Activated naive CD8-positive, alpha-beta T cell (primary cell): Measurements from ENCODE around the gene INO80E.
A peak's percentile ranks its signal among the peaks of the same experiment; 100 is the strongest.

Source experiments
- H3K27ac Mint-ChIP-seq: one replicate; pipeline ENCODE4 v1.8.0; 2021; ENCODE audit warnings: mixed read lengths
- H3K27me3 Mint-ChIP-seq: one replicate; pipeline ENCODE4 v1.8.0; 2021; ENCODE audit warnings: mixed read lengths
- H3K36me3 Mint-ChIP-seq: one replicate; pipeline ENCODE4 v1.8.0; 2021; ENCODE audit warnings: mixed read lengths
- H3K4me1 Mint-ChIP-seq: one replicate; pipeline ENCODE4 v1.8.0; 2021; ENCODE audit warnings: low read depth, mixed read lengths
- H3K4me3 Mint-ChIP-seq: one replicate; pipeline ENCODE4 v1.8.0; 2021; ENCODE audit warnings: mild to moderate bottlenecking, mixed read lengths
- H3K9me3 Mint-ChIP-seq: one replicate; pipeline ENCODE4 v1.8.0; 2021; ENCODE audit warnings: low read depth, mixed read lengths

INO80E gene

DNA sequence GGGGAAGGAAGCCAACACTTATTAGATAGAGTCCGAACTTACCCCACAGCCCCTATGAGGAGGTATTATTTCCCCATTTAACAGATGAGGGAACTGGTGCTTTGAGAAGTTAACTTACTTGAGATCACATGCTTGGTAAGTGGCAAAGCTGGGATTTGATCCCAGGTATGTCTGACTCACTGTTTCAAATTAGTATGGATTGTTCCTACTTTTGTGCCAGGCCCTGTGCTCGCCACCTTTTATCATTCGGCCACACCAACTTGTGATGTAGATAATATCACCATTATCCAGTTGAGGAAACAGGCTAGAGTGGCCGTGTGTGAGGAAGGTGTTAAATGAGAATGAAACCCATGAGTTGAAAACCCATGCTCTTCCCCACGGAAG is 11.3 kb upstream of the INO80E start:
- no peaks in the 10 kb centered on the region for H3K9me3 Mint-ChIP-seq
- H3K27me3 Mint-ChIP-seq = no peaks in the 10 kb centered on the region
- H3K4me1 Mint-ChIP-seq = peaks cover 1% of the 10 kb centered on the region
- H3K27ac Mint-ChIP-seq = no peak overlapping the region
- H3K4me3 Mint-ChIP-seq = no peak overlapping the region
- H3K36me3 Mint-ChIP-seq = peaks cover 5% of the 10 kb centered on the region

- H3K9me3 Mint-ChIP-seq = no peaks in the 10 kb centered on the region
- H3K27me3 Mint-ChIP-seq = no peaks in the 10 kb centered on the region
- H3K27ac Mint-ChIP-seq = no peak overlapping the region
- H3K36me3 Mint-ChIP-seq = peaks cover 5% of the 10 kb centered on the region
- H3K4me1 Mint-ChIP-seq = peaks cover 1% of the 10 kb centered on the region
- no peak overlapping the region for H3K4me3 Mint-ChIP-seq
Observed at GRCh38 chr16:29985271-29985811, 10.7 kb upstream of the INO80E start.

- no peak overlapping the region for H3K4me3 Mint-ChIP-seq
- no peaks in the 10 kb centered on the region for H3K27me3 Mint-ChIP-seq
- peaks cover 1% of the 10 kb centered on the region for H3K4me1 Mint-ChIP-seq
- H3K36me3 Mint-ChIP-seq = peaks cover 6% of the 10 kb centered on the region
- H3K27ac Mint-ChIP-seq = no peak overlapping the region
- H3K9me3 Mint-ChIP-seq = no peaks in the 10 kb centered on the region
Observed at GRCh38 chr16:29986231-29986630, 9.8 kb upstream of the INO80E start.

DNA sequence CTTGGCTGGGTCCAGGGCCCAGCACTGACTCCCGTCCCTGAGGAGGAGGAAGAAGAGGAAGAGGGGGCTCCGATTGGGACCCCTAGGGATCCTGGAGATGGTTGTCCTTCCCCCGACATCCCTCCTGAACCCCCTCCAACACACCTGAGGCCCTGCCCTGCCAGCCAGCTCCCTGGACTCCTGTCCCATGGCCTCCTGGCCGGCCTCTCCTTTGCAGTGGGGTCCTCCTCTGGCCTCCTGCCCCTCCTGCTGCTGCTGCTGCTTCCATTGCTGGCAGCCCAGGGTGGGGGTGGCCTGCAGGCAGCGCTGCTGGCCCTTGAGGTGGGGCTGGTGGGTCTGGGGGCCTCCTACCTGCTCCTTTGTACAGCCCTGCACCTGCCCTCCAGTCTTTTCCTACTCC is 9.1 kb upstream of the INO80E start:
- H3K27ac Mint-ChIP-seq = no peak overlapping the region
- peaks cover 6% of the 10 kb centered on the region for H3K36me3 Mint-ChIP-seq
- H3K27me3 Mint-ChIP-seq = no peaks in the 10 kb centered on the region
- H3K4me3 Mint-ChIP-seq = no peak overlapping the region
- peaks cover 1% of the 10 kb centered on the region for H3K4me1 Mint-ChIP-seq
- no peaks in the 10 kb centered on the region for H3K9me3 Mint-ChIP-seq

- Mint-ChIP-seq H3K9me3 (no peaks in the 10 kb centered on the region), H3K36me3 (peaks cover 6% of the 10 kb centered on the region), H3K4me3 (no peak overlapping the region), H3K27ac (no peak overlapping the region), H3K4me1 (peaks cover 1% of the 10 kb centered on the region), H3K27me3 (no peaks in the 10 kb centered on the region)
Observed at GRCh38 chr16:29987371-29988085, 8.5 kb upstream of the INO80E start.

GRCh38 chr16:29988346-29989075 is 7.5 kb upstream of the INO80E start:
- peaks cover 1% of the 10 kb centered on the region for H3K4me1 Mint-ChIP-seq
- no peak overlapping the region for H3K4me3 Mint-ChIP-seq
- H3K27ac Mint-ChIP-seq = no peak overlapping the region
- H3K27me3 Mint-ChIP-seq = no peaks in the 10 kb centered on the region
- peaks cover 4% of the 10 kb centered on the region for H3K36me3 Mint-ChIP-seq
- no peaks in the 10 kb centered on the region for H3K9me3 Mint-ChIP-seq

DNA sequence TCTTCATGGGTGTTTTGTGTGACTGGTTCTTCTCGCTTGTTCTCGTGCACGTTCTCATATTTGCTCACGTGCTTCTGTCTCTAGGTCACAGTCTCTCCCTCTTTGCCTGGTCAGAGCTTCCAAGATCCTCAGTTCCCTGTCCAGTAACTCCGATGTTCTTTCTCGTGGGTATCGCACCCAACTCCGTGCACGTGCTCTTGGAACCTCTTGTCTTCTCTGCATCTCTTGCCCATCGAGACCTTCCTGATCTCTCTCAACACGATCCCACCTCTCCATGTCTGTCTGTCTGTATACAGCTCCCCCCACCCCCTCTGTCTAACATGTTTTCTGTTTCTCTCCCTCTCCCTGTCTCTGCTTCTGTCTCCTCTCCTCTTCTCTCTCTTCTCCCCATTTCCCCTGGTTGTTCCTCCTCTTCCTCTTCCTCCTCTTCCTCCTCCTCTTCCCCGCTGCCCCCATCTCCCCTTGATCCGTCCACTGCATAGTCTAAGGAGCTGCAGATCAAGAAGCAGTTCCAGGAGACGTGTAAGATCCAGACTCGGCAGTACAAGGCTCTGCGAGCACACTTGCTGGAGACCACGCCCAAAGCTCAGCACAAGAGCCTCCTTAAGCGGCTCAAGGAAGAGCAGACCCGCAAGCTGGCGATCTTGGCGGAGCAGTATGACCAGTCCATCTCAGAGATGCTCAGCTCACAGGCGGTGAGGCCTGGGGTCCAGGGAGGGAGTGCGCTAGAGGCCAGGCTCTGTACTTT is 6.8 kb upstream of the INO80E start:
- peaks cover 4% of the 10 kb centered on the region for H3K4me1 Mint-ChIP-seq
- H3K27me3 Mint-ChIP-seq = no peaks in the 10 kb centered on the region
- peaks cover 3% of the 10 kb centered on the region for H3K36me3 Mint-ChIP-seq
- no peak overlapping the region for H3K4me3 Mint-ChIP-seq
- no peaks in the 10 kb centered on the region for H3K9me3 Mint-ChIP-seq
- H3K27ac Mint-ChIP-seq = no peak overlapping the region

- Mint-ChIP-seq H3K36me3 (peaks cover 3% of the 10 kb centered on the region), H3K27me3 (no peaks in the 10 kb centered on the region), H3K4me3 (no peak overlapping the region)
Observed at GRCh38 chr16:29990034-29990433, 6.0 kb upstream of the INO80E start.

DNA sequence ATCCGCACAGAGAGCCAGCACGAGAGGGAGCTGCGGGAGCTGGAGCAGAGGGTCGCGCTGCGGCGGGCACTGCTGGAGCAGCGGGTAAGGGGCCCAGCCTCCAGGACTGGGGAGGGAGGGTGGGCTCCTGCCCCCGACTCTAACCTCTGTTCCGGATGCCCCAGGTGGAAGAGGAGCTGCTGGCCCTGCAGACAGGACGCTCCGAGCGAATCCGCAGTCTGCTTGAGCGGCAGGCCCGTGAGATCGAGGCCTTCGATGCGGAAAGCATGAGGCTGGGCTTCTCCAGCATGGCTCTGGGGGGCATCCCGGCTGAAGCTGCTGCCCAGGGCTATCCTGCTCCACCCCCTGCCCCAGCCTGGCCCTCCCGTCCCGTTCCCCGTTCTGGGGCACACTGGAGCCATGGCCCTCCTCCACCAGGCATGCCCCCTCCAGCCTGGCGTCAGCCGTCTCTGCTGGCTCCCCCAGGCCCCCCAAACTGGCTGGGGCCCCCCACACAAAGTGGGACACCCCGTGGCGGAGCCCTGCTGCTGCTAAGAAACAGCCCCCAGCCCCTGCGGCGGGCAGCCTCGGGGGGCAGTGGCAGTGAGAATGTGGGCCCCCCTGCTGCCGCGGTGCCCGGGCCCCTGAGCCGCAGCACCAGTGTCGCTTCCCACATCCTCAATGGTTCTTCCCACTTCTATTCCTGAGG is 5.0 kb upstream of the INO80E start:
- Mint-ChIP-seq H3K27ac (no peak overlapping the region), H3K27me3 (no peaks in the 10 kb centered on the region), H3K36me3 (peaks cover 3% of the 10 kb centered on the region)

More at GRCh38 chr16:29990034-29990433, 6.0 kb upstream of the INO80E start:
- peaks cover 10% of the 10 kb centered on the region for H3K4me1 Mint-ChIP-seq
- no peak overlapping the region for H3K27ac Mint-ChIP-seq
- H3K9me3 Mint-ChIP-seq = no peaks in the 10 kb centered on the region

DNA sequence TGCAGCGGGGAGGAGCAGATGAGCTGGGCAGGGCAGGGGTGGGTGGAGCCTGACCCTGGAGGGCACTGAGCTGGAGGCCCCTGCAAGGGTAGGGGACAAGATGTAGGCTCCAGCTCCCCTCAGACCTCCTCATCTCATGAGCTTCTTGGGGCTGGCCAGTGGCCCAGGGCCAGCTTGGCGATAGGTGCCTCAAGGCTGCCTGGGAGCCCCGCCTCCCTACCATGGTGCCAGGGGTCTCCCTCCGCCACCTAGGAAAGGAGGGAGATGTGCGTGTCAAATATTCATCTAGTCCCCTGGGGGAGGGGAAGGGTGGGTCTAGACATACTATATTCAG is 4.5 kb upstream of the INO80E start:
- Mint-ChIP-seq H3K9me3 (no peaks in the 10 kb centered on the region), H3K27me3 (no peaks in the 10 kb centered on the region), H3K4me1 (peaks cover 12% of the 10 kb centered on the region), H3K27ac (no peak overlapping the region), H3K36me3 (peaks cover 3% of the 10 kb centered on the region), H3K4me3 (no peak overlapping the region)

More for the DNA sequence above, 5.0 kb upstream of the INO80E start:
- peaks cover 11% of the 10 kb centered on the region for H3K4me1 Mint-ChIP-seq
- no peak overlapping the region for H3K4me3 Mint-ChIP-seq
- no peaks in the 10 kb centered on the region for H3K9me3 Mint-ChIP-seq

GRCh38 chr16:29992344-29992967 is 3.6 kb upstream of the INO80E start:
- peaks cover 3% of the 10 kb centered on the region for H3K36me3 Mint-ChIP-seq
- no peaks in the 10 kb centered on the region for H3K27me3 Mint-ChIP-seq
- peak overlapping the region; percentile 20 for H3K4me3 Mint-ChIP-seq
- peaks cover 18% of the 10 kb centered on the region for H3K4me1 Mint-ChIP-seq
- peak overlapping the region; percentile 47 for H3K27ac Mint-ChIP-seq
- H3K9me3 Mint-ChIP-seq = no peaks in the 10 kb centered on the region

DNA sequence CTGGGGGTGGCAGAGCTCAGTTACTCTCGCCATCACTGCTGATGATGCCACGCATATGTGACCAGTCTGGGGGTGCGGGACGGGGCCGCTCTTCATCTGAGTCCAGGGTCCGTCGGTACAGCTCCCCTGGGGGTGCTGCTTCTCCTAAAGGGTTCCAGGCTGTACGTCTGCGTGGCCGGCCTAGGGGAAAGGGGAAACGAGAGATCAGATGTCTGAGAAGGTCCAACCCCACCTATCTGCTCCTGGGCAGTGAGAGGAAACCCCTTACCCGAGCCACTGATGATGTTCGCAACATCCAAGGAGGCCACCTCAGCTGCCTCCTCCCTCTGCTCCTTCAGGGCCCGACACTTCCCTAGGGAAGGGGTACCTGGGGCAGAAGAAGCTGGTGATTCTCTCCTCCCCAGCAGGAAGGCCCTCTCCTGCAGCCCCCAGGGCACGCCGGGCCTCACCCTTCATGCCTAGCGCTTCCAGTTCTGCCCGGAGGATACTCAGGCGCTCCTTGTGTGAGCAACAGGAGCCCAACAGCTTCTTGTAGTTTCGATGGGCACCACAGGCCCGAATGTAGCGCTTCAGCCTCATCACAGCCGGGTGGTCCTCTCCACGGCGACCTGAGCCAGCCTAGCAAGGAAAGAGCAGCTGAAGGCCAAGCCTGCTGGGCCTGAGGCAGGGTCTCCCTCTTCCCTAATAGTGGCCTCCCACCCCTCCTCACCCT is 2.7 kb upstream of the INO80E start:
- H3K9me3 Mint-ChIP-seq = no peaks in the 10 kb centered on the region
- peak overlapping the region; percentile 97 for H3K4me3 Mint-ChIP-seq
- no peak overlapping the region for H3K27ac Mint-ChIP-seq
- H3K36me3 Mint-ChIP-seq = peaks cover 3% of the 10 kb centered on the region
- peaks cover 24% of the 10 kb centered on the region for H3K4me1 Mint-ChIP-seq
- no peaks in the 10 kb centered on the region for H3K27me3 Mint-ChIP-seq

DNA sequence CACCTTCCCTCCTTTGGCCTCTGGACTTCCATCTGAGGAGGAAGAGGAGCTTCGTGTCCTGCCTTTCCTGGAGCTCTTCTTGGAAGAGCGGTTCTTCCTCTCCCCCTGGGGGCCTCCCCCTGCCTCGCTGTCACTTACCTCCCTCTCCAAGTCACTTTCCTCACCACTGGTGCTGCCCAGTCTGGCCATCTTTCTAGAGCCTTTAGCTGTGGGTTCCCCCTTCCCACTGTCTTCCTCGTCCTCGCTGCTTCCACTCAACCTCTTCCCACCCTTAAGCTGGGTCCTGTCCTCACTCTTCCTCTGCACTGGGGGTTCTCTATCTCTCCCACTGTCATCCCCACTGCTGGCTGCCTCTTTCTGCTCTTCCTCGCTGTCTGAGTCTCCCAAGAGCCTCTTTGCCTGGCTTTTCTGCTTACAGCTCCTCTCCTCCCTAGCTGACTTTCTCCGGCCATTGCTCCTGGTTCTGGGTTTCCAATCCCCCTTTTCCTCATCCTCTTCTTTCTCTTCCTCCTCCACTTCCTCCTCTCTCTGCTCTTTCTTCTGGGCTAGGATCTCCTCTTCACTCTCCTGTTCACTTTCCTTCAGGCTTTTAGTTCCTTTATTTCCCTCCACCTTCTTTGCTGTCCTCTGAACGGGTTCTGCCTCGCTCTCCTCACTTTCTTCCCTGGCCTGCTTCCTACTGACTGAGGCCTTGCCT is 2.0 kb upstream of the INO80E start:
- no peaks in the 10 kb centered on the region for H3K27me3 Mint-ChIP-seq
- peak overlapping the region; percentile 97 for H3K4me3 Mint-ChIP-seq
- peaks cover 3% of the 10 kb centered on the region for H3K36me3 Mint-ChIP-seq
- H3K9me3 Mint-ChIP-seq = no peaks in the 10 kb centered on the region
- peaks cover 27% of the 10 kb centered on the region for H3K4me1 Mint-ChIP-seq
- H3K27ac Mint-ChIP-seq = peak overlapping the region; percentile 99
